ENCODE measurements around the gene PRDM1.

The PRDM1 gene

DNA sequence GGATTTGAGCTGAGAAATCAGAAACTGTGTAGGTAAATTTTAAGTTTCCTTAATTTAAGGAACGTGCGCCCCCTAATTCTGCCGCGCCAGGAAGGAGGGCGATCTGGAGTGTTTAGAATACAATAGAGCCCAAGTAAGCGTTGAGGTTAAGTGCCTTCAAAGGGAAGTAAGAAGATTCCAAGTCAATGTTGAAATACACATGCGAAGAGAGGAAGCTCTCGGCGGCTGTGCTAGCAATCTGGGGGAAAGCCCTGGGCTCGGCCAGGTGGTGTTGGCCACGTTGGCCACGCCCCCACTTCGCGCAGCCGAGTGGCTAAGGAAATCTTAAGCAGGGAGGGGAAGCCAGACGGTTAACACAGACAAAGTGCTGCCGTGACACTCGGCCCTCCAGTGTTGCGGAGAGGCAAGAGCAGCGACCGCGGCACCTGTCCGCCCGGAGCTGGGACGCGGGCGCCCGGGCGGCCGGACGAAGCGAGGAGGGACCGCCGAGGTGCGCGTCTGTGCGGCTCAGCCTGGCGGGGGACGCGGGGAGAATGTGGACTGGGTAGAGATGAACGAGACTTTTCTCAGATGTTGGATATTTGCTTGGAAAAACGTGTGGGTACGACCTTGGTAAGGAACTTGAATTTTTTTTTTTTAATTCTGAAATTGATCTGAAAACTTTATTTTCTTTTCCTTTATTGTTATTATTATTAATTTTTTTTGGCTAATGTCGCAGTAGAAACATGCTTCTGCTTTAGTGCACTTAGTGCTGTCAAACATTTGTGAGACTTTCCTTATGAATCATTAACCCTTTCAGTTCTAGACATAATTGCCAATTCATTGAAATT is at the start of gene PRDM1:
TSS of gene PRDM1 (plus strand) at position 353 of the 830 bp plus-strand sequence. CDS start at position 571, 218 bp downstream.
- DNase-seq (ENCODE audit: low spot score) = peak; percentile 84

DNA sequence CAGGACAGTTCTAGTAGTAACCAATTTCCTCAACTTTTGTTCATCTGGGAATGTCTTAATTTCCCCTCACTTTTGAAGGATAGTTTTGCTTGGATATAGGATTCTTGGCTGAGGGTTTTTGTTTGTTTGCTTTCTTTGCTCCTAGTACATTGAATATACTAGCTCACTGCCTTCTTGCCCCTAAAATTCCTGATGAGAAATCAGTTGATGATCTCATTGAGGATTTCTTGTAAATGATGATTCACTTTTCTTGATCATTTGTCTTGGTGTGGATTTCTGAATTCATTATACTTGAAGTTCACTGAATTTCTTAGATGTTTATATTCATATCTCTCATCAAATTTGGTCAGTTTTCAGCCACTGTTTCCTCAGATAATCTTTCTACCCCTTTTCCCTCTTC is 49.1 kb upstream of the PRDM1 start:
- no peak for DNase-seq (ENCODE audit: low spot score)

DNA sequence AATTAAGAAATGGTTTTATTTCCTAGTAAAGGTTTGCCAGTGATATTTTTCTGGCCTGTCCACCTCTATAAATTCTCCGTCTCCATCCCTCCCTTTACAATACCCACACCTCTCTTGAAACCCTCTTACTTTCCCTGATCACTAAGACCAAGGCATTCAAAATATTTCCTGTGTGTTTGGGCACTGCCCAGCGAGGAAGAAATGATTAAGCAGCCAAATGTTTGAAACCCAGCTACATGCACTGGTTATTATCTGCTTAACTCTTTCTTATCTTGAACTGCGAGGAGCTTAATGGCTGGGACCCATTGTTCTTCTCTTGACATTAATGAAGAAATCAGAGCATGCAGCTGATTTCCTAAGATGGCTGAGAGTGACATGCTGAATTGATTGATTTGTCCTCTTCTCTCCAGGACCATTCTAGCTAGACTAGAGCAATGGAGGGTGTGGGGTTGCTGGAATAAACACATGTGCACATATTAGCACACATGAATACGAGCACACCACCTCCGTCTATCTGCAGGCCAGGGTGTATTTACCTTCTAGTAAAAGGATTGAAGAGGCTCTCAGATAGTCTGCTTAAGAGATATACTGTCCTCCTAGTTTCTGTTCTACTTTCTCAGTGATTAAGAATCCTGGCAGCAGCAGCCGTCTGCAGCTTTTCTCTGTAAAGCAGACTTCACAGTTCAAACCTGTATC is 46.1 kb upstream of the PRDM1 start:
- no peak for DNase-seq (ENCODE audit: low spot score)

DNA sequence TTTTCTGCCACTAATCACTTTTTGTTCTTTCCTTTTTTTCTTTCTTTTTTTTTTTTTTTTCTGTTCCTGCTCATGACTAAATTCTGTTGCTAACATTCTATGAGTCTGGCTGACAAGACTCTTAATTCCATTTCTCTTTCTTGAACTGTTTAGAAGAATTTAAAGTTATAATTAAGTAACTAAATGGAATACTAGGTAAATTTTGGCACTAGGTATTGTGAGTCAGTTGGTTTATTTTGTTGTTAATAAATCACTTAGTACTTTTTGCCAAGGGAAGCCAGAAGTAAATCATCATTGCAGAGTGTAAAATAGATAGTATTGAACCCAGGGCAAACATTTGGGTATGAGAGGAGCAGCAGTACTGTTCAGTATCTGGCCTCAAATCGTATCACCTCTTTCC is 42.0 kb upstream of the PRDM1 start:
- no peak for DNase-seq (ENCODE audit: low spot score)

DNA sequence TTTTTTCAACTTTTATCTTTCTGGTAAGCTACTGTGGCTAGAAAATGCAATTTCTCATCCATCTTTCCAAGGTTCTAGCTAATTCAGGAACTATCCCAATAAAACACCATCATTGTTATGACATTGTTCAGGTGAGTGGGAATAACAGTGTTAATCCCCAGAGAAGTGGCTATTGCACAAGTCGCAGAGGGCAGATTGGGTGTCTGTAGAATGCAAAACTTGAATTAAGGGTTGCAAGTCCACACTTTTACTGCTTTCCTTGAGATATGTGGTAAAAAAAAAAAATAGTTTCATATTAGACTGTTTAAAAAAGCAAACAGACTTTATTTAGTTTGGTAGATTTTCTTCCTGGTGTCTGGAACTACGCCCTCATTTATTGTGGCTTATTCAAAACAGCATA is 41.1 kb upstream of the PRDM1 start:
- DNase-seq (ENCODE audit: low spot score) = no peak

DNA sequence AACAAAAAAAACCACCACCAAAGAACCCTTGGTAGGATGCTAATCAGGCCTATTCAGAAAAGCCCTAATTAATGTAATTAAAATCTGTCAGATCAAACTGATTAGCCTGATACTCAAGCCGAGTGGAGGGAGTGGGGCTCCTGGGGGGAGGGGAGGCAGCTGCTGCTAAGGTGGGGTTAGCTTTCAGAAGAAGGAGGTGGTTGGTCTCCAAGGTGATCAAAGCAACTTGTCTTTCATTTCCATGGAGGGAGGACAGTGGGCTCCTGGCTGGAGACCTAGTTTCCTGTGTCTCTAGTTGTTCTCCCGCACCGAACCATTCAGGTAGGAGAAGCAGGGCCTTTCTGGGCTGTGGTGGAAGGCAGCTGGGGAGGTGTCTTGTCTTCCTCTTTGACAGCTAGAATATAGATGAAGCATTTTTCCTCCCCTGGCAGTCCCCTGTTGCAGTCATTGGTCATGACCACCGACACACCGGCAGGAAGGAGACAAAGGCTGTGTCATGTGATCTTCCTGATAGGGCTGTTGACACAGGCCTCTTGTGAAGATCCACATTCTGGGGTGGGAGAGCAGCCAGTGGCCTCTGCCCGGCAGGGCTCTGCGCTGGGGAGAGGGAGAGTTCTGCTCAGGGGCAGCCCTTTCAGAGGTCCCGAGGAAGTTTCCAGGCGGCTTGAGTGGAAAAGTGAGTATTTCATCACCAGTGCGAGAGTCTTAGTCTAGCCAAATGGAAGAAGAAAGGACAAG is 39.9 kb upstream of the PRDM1 start:
- DNase-seq (ENCODE audit: low spot score) = no peak

DNA sequence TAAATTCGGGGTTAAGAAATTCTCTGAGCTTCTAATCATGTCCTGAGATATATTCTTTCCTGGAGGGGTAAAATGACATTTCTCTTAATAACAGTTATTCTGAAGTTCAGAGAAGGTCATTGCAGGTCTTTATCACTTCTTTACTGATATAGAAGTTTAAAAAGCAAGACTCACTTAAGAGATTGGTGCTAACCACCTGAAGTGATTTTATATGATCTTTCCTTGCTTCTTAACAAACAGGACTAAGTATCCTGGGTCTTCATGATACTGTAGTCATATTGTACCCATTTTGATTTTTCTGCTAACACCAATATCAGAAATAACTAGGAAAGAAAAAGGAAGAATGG is 39.3 kb upstream of the PRDM1 start:
- DNase-seq (ENCODE audit: low spot score) = no peak

DNA sequence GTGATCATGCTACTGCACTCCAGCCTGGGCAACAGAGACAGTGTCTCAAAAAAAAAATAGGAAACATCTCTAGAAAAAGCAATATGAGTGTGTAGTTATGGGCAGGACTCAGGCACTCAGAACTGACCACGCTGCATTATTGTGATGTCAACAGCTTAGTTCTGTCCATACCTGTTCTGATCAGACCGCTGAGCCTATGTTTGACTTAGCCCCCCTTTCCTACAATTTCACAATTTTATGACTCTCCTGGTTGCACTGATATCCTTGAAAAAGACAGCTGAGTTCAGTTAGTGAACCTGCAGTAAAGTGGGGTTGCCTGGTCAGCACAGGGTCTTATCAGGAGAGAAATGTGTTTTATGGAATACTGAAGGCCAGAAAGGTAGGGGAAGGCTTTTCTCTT is 37.8 kb upstream of the PRDM1 start:
- DNase-seq (ENCODE audit: low spot score) = no peak

DNA sequence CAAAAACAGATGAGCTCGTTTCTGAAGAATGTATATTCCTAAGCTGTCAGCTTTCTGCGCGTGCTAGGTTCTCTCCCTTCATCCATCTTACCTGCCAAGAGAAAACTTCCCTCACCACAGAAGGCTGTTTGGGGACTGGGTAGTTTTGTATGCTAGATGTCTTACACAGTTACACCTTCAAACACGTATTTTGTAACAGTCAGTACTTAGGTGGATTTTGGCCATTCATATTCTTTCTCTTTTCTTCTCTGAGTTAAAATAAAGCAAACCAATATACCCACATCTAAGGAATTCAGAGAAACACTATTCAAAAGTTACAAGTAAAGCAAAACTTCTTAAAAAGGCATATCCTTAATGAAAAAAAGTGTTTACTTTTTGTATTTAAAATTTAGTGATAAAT is 35.6 kb upstream of the PRDM1 start:
- no peak for DNase-seq (ENCODE audit: low spot score)

DNA sequence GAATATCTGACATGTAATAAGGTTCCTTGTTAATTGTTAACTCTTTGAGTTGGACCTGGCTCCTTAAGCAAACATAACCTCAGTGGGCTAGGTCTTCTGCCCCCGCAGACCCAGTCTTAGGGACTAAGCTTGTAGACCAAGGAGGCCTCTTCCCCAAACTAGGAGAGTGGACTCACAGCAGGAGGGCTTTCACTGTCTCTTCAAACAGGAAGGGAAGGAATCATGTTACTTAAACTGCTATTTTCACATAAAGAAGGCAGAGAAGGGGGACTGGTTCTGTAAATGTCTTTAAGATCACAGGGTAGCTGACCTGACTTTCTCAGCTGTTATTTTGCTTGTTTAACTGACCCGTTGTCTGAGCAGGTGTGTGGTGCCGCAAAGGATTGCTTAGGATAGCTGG is 34.9 kb upstream of the PRDM1 start:
- DNase-seq (ENCODE audit: low spot score) = peak; percentile 61

DNA sequence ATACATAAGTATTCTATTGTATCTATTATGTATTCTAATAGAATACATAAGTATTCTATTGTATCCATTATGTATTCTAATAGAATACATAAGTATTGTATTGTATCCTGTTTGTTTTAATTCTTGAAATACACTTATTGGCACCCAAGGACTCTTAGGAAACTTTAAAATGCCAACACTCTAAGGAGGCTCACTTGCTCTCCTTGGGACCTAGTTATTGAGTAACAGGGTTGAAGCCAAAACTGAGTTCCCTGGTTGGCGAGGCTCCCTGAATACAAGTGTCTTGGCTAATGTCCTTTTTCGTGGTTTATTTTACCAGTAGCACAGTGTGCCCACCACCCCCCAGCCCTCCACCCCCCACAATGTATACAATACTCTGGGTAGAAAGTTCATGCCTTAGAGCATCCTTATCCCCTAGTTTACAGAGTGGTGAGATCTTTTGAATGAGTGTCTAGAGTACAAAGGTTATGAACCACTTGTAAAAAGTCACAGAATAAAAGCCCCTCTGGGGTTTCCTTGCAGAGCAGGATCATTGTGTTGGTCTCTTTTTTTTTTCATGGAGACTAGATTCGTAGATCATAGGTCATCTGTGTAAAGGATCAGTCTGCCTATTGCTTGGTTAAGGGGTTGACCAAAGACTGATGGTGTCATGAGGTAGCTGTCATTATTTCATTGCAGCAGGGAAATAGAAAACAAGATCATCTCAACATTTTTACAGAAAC is 32.5 kb upstream of the PRDM1 start:
- no peak for DNase-seq (ENCODE audit: low spot score)

DNA sequence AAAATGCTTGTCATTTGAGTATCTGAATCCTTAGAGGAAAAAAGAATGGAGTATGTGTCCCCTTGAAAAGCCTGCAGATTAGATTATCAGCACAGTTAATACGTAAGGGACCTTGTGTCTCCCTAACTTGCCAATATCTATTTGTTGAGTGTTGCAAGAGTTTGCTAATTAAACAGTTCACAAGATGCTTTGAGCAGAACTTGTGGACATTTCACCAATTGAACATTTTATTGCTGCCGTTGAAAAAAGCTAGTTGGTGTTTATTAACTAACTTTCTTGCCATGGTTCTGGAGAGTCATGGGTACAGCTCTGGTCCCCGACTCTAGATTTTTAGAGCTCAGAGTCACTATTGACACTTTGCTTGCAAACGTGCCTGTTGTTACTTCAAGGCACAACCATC is 30.6 kb upstream of the PRDM1 start:
- DNase-seq (ENCODE audit: low spot score) = no peak

DNA sequence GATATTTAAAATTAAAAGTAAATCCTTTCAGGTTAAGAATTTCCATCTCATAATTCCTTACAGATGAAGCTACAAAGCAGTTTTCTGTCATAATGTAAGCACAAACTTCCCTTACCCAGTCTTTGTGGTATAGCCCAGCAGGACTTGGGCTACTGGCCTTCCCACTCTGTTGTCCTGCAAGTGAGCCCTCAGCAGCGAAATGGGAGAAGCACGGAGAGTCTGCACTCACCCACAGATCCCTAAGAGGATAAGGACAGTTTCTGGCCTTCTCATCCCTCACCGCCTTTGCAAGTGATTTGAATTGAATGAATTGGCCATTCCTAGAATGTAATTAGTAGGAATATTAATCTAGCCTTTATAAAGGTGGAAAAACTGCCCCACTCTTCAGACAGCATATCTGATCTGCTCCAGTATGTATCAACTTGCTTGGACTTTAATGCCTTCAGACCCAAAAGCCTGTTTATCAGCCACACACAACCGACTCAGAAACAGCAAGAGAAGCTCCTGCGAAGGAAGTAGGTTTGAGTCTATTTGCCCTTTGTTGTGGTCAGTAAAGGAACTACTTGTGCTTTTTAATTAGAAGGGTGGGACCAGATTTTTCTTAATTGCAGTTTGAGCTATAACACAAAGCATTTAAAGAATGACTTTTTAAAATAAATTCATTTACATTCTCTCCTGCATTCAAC is 29.9 kb upstream of the PRDM1 start:
- DNase-seq (ENCODE audit: low spot score) = no peak

DNA sequence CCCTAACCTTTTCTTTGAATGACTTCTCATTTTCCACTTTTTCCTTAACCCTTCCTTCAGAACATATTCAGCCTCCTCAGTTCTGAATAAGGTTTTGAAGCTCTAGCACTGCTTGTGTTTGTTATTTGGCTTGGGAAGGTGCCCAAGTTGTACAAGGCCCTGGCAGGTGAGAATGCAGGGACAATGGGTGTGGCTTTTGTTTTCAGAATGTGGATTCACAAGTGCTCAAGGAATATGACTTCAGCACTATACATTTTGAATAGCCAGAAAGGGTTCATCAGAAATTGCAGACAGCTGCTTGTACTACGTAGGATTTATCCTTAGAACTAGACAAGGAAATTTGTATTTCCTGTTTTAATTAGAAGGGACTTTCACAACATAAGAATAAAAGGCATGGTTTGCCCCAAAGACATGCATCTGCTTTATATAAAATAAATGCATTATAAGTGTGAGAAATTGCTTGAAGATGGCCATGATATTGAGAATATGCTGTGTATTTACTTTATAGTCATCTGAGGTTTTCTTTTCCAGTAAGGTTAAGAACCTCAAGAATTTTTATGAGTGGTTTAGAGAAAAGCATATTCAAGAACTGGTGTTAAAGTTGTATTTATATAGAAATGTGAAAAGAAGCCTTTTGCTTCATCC is 29.3 kb upstream of the PRDM1 start:
- DNase-seq (ENCODE audit: low spot score) = no peak

DNA sequence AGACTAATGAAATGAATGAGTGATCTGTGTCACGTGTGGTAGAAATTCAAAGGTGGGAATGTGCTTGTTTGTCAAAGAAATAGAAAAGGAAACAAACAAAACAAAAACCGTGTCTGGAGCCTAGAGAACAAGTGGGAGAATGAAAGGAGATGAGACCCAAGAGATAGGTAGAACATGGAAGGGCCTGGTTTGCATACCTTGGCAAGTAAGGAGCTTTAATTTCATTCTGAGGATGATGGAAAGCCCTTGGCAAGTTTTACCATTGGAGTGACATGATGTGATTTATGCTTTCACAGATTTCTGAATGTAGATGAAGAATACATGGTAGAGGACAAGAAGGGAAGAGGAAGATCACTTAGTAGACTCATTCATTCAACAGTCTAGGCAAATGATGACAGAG is 26.8 kb upstream of the PRDM1 start:
- DNase-seq (ENCODE audit: low spot score) = no peak

DNA sequence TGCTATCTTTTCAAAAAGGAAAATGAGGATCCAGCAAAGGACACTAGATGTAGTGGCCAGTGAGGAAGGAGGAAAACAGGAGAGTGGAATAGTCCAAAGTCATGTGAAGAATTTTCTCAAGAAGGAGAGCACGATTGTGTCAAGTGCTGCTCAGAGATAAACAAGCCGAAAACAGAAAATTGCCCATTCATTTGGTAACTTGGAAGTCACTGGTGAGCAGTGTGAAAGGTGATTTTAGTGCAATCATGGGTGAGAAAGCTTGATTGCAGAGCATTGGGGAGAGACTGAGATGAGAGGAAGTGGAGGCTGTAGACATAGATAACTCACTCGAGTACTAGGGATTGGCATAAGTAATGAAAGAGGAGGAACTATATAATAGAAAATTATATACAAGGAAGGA is 26.0 kb upstream of the PRDM1 start:
- DNase-seq (ENCODE audit: low spot score) = no peak

DNA sequence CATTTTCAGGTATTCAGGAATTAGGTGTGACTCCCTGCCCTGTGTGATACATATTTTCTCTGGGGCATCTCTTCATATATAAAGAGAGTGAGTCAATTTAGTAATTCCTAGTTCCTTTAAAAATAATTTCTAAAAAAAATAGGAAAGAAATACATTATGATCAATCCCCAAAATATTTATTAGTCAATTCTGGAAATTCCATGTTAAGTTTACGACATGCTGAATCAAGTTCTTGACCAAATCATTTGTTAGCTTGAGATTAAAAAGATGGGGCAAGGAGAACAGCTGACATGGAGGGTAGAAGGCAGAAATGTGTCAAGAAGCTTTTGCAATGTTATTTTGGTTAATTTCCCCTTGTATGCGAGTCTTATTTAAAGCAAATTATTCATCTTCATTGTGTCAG is 22.7 kb upstream of the PRDM1 start:
- no peak for DNase-seq (ENCODE audit: low spot score)

DNA sequence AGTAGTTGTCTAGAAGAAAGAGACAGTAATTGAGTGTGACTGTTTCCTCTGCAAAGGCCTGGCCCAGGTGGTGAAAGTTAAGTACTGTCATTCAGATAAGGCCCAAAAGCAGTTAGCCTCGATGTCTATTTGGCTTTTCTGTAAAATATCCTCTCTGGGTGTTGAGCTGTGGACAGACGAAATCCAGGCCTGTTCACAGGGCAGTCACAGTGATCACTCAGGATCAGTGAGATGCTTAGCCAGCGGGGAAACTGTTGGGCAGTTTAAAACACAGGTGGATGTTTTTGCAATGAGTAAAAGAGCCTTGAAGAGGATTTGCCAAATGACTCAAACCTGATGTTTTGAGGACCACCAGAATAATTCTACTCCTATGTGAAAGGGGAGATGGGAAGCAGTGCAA is 22.0 kb upstream of the PRDM1 start:
- DNase-seq (ENCODE audit: low spot score) = no peak

DNA sequence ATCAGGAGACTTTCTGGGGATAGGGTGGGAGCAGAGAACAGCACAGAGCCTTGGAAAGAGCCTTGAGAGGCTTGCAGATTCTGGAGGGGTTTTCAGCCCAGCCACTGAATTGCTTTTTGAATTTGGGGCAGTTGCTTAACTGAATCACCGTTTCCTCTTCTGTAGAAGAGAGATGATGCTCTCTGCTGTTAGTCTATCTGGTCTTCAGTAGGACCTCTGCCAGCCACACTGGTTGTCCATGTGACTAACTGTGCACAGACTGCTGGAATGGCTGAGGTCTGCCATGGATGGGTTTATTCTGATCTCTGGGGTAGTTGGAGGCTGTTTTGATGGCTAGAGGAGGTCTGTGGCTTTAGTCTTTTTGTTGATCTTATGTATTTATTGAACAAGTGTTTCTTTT is 21.4 kb upstream of the PRDM1 start:
- DNase-seq (ENCODE audit: low spot score) = no peak

DNA sequence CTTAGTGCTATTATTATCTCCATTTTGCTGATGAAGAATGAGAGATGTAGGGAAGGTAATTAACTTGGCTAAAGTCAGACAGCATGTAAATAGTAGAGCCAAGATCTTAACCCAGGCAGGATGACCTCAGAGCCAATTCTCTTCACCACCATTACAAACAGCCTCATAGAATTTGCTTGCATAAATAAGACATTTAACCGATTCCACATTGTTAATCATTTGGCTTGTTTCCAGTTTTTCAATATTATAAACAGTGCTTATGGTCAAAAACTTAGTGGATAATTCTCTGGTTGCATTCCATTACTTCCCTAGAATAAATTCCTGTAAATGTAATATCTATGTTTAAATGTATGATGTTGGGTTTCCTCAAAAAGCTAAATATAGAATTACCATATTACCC is 19.1 kb upstream of the PRDM1 start:
- no peak for DNase-seq (ENCODE audit: low spot score)

DNA sequence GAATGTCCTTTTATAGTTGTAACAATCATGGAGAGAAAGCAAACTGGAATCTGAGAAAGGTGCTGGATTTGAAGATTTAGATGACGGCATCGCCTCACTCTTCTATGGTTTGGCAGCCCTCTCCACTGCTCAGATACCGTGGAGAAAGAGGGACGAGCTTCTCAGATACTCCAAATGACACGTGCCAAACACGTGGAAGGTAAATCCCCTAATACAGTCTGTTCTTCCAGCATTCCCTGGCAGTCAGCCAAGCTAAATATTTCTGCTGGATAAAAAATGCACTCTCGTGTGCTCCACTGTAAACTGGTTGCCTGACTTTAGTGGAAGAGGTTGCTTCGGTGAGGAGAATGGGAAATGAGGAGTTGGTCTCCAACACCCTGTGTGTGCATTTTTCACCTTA is 16.7 kb upstream of the PRDM1 start:
- DNase-seq (ENCODE audit: low spot score) = no peak

Measured in iPS-NIHi11 (cell line).